Measurements from ENCODE around the gene MECR. TPM values are rescaled to one million over a fixed set of nuclear protein-coding genes. Genes with fewer than 3 reads are reported as not detected.
A peak's percentile ranks its signal among the peaks of the same experiment; 100 is the strongest.

Gene MECR
- total RNA-seq, 1 donor: 22.5 TPM

GRCh38 chr1:29197993-29198392 lies 32.7 kb downstream of the MECR start:
- no peak overlapping the region for H3K4me3 ChIP-seq (ENCODE audit: low read depth, low read length)
- DNase-seq (ENCODE audit: low read depth): no peak
- TF ChIP-seq, protein P1, sequence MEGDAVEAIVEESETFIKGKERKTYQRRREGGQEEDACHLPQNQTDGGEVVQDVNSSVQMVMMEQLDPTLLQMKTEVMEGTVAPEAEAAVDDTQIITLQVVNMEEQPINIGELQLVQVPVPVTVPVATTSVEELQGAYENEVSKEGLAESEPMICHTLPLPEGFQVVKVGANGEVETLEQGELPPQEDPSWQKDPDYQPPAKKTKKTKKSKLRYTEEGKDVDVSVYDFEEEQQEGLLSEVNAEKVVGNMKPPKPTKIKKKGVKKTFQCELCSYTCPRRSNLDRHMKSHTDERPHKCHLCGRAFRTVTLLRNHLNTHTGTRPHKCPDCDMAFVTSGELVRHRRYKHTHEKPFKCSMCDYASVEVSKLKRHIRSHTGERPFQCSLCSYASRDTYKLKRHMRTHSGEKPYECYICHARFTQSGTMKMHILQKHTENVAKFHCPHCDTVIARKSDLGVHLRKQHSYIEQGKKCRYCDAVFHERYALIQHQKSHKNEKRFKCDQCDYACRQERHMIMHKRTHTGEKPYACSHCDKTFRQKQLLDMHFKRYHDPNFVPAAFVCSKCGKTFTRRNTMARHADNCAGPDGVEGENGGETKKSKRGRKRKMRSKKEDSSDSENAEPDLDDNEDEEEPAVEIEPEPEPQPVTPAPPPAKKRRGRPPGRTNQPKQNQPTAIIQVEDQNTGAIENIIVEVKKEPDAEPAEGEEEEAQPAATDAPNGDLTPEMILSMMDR (IDR thresholded peaks at IDR 0.05; ENCODE audit: insufficient read depth, low read depth, low read length): no peak

DNA sequence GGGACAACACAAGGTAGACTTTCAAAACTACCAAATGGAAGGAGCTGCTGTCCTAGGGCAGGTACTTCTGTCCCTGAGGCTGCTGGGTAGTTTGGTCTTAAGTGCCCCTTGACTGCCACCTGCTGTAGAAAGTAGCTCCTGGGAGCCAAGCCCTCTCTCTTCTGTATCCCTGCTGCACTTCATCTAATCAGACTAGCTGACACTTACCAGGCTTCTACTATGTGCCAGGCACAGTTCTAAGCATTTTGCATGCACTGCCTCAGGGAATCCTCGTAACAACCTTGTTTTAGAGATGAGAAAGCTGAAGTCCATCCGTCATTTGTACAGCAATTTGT lies 33.2 kb downstream of the MECR start:
- TF ChIP-seq, protein P1 (IDR thresholded peaks at IDR 0.05; ENCODE audit: insufficient read depth, low read depth, low read length): peak; percentile 57
- peak; percentile 64 for DNase-seq (ENCODE audit: low read depth)
- H3K4me3 ChIP-seq (ENCODE audit: low read depth, low read length): no peak overlapping the region

- no peak overlapping the region for H3K4me3 ChIP-seq (ENCODE audit: low read depth, low read length)
- DNase-seq (ENCODE audit: low read depth): peak; percentile 78
- TF ChIP-seq, protein P1 (IDR thresholded peaks at IDR 0.05; ENCODE audit: insufficient read depth, low read depth, low read length): no peak
Measured at GRCh38 chr1:29196863-29197589, 33.7 kb downstream of the MECR start.

- no peak for DNase-seq (ENCODE audit: low read depth)
- TF ChIP-seq, protein P1 (IDR thresholded peaks at IDR 0.05; ENCODE audit: insufficient read depth, low read depth, low read length): no peak
Measured at GRCh38 chr1:29195881-29196291, 34.8 kb downstream of the MECR start.

GRCh38 chr1:29193879-29194455 lies 36.8 kb downstream of the MECR start:
- TF ChIP-seq, protein P1 (IDR thresholded peaks at IDR 0.05; ENCODE audit: insufficient read depth, low read depth, low read length): no peak
- H3K4me3 ChIP-seq (ENCODE audit: low read depth, low read length): no peak overlapping the region
- DNase-seq (ENCODE audit: low read depth): no peak

More at GRCh38 chr1:29195881-29196291, 34.8 kb downstream of the MECR start:
- H3K4me3 ChIP-seq (ENCODE audit: low read depth, low read length): no peak overlapping the region

- TF ChIP-seq, protein P1 (IDR thresholded peaks at IDR 0.05; ENCODE audit: insufficient read depth, low read depth, low read length): no peak
- H3K4me3 ChIP-seq (ENCODE audit: low read depth, low read length): no peak overlapping the region
- no peak for DNase-seq (ENCODE audit: low read depth)
Measured at GRCh38 chr1:29190718-29191117, 40.0 kb downstream of the MECR start.

Data from fibroblast of villous mesenchyme (primary cell).